Measurements from ENCODE around the gene HMOX1.

HMOX1 gene

DNA sequence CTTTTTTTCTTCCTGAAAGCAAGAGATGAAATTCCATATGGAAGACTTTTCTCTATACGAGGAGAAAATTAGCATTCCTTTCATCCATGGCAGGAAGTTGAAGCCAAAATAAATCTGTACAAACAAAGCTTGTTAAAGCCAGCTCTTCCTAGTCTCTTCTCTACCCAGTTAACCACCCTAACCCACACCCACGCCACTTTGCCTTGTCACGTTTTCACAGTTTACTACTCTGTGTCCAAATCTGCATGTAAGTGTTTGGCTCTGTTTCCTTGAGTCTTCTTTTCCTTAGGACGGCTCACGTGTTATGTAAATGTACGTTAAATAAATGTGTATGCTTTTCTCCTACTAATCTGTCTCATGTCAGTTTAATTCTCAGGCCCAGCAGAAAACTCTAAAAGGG, 7.1 kb upstream of the HMOX1 start:
- Histone ChIP-seq H3K4me2 (ENCODE audit: low read length) (no peak overlapping the region), H3K9ac (no peak overlapping the region), H3K36me3 (ENCODE audit: control insufficient read depth, insufficient read depth, low read length) (no peaks in the 10 kb centered on the region), H3K4me1 (no peaks in the 10 kb centered on the region), H3K4me3 (ENCODE audit: low read depth, low read length) (no peak overlapping the region), H3K27ac (no peak overlapping the region), H2AFZ (no peak overlapping the region), H3K27me3 (ENCODE audit: control insufficient read depth, insufficient read depth, low read length) (no peaks in the 10 kb centered on the region), H3K79me2 (no peaks in the 10 kb centered on the region), H3K9me3 (ENCODE audit: control insufficient read depth, low read length) (no peaks in the 10 kb centered on the region)
- TF ChIP-seq, protein P1, sequence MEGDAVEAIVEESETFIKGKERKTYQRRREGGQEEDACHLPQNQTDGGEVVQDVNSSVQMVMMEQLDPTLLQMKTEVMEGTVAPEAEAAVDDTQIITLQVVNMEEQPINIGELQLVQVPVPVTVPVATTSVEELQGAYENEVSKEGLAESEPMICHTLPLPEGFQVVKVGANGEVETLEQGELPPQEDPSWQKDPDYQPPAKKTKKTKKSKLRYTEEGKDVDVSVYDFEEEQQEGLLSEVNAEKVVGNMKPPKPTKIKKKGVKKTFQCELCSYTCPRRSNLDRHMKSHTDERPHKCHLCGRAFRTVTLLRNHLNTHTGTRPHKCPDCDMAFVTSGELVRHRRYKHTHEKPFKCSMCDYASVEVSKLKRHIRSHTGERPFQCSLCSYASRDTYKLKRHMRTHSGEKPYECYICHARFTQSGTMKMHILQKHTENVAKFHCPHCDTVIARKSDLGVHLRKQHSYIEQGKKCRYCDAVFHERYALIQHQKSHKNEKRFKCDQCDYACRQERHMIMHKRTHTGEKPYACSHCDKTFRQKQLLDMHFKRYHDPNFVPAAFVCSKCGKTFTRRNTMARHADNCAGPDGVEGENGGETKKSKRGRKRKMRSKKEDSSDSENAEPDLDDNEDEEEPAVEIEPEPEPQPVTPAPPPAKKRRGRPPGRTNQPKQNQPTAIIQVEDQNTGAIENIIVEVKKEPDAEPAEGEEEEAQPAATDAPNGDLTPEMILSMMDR (IDR thresholded peaks at IDR 0.05) = no peak

DNA sequence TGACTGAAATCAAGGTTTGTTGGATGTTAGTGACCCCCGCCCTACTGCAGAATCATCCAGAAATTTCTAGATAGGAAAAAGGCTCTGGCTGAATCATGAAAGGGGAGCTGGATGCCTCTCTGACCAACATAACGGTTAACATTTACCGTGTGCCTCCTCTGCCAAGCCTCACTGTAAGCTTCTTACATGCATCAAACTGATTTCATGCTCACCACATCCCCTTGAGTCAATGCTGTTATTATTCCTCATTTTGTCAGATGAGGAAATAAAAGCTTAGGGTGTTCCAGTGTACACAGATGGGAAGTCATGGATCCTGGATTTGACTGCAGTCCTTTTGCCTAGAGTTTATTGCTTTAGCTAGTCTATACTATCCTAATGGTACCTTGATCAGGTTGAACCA, 5.9 kb upstream of the HMOX1 start:
- H3K9me3 ChIP-seq (ENCODE audit: control insufficient read depth, low read length) = no peaks in the 10 kb centered on the region
- H3K27ac ChIP-seq = no peak overlapping the region
- no peaks in the 10 kb centered on the region for H3K79me2 ChIP-seq
- no peak overlapping the region for H3K4me2 ChIP-seq (ENCODE audit: low read length)
- no peaks in the 10 kb centered on the region for H3K4me1 ChIP-seq
- H3K9ac ChIP-seq = no peak overlapping the region
- no peaks in the 10 kb centered on the region for H3K27me3 ChIP-seq (ENCODE audit: control insufficient read depth, insufficient read depth, low read length)
- H3K36me3 ChIP-seq (ENCODE audit: control insufficient read depth, insufficient read depth, low read length) = no peaks in the 10 kb centered on the region
- TF ChIP-seq, protein P1 (IDR thresholded peaks at IDR 0.05) = no peak
- H2AFZ ChIP-seq = no peak overlapping the region
- H3K4me3 ChIP-seq (ENCODE audit: low read depth, low read length) = no peak overlapping the region

DNA sequence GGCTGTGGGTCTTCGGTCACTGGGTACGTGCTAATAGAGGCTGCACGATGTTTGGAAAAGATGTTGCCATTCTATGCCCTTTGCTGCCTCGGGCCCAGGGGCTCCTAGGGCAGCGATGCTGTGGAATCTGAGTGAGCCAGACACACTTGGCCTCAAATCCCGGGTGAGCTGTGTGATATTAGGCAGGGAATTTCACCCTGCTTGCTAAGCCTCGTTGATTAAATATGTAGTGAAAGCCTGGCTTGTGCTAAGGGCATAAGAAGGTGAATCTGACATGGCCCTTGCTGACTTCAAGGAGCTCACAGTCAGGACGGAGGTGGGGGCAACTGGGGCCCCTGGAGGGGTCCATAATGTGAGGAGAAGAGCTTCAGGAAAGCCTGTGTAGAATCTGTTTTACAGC, 5.4 kb upstream of the HMOX1 start:
- Histone ChIP-seq H3K9ac (no peak overlapping the region), H3K79me2 (no peaks in the 10 kb centered on the region), H3K27me3 (ENCODE audit: control insufficient read depth, insufficient read depth, low read length) (no peaks in the 10 kb centered on the region), H3K4me3 (ENCODE audit: low read depth, low read length) (no peak overlapping the region), H3K9me3 (ENCODE audit: control insufficient read depth, low read length) (no peaks in the 10 kb centered on the region), H2AFZ (no peak overlapping the region), H3K4me2 (ENCODE audit: low read length) (no peak overlapping the region), H3K36me3 (ENCODE audit: control insufficient read depth, insufficient read depth, low read length) (no peaks in the 10 kb centered on the region), H3K4me1 (peaks cover 2% of the 10 kb centered on the region), H3K27ac (no peak overlapping the region)
- TF ChIP-seq, protein P1 (IDR thresholded peaks at IDR 0.05) = no peak

DNA sequence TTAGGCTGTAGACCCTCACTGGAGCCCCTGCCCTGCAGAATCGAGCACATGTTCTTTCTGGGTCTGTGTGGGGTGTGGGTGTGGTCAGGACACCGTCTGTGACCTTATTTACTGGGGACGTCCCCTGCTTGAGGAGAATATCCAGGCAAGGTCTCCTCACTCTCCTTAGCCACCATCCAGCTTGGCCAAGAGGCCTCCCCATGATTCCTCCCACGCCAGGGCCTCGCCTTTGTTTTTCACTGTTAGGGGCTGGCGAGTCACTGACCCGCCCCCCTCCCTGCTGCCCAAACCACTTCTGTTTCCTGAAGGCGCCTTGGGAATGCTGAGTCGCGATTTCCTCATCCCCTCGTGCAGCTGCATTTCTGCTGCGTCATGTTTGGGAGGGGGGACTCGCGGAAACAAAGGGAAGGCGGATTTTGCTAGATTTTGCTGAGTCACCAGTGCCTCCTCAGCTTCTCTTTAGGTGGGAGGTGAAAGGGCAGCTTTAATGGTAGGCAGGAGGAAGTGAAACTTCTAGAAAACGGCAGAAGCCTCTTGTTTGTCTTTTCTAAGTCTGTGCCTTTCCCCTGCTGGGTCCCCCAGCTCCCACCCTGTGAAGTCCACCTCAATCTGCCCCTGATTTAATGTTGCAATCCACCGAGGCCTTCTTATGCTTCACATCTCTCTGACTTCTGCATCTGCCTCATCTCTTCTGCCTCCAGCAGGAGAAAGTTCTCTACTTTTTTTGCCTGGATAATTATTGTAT, 4.0 kb upstream of the HMOX1 start:
- H3K27ac ChIP-seq = peak overlapping the region; percentile 56
- no peak overlapping the region for H3K9ac ChIP-seq
- H3K36me3 ChIP-seq (ENCODE audit: control insufficient read depth, insufficient read depth, low read length) = no peaks in the 10 kb centered on the region
- peak overlapping the region; percentile 24 for H3K4me2 ChIP-seq (ENCODE audit: low read length)
- no peaks in the 10 kb centered on the region for H3K9me3 ChIP-seq (ENCODE audit: control insufficient read depth, low read length)
- H3K4me3 ChIP-seq (ENCODE audit: low read depth, low read length) = no peak overlapping the region
- TF ChIP-seq, protein P1 (IDR thresholded peaks at IDR 0.05) = no peak
- no peaks in the 10 kb centered on the region for H3K27me3 ChIP-seq (ENCODE audit: control insufficient read depth, insufficient read depth, low read length)
- peaks cover 3% of the 10 kb centered on the region for H3K4me1 ChIP-seq
- peak overlapping the region; percentile 62 for H2AFZ ChIP-seq
- H3K79me2 ChIP-seq = no peaks in the 10 kb centered on the region

DNA sequence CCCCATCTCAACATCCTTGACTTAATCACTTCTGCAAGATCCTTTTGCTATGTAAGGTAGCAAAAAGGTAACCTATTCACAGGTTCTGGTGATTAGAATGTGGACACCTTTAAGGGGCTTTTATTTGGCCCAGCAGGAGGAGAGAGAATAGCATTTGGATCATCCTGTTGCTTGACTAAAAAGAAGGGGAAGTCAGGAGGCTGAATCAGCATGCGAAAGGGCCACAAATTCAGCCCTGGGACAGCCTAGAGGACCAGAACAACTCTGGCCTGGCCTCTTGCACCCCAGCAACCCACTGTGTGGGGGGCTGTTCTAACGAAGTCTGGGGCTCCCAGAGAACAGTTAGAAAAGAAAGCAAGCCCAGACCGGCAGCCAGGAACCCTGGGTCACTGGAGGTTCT, 3.2 kb upstream of the HMOX1 start:
- TF ChIP-seq, protein P1 (IDR thresholded peaks at IDR 0.05) = no peak
- Histone ChIP-seq H3K79me2 (no peaks in the 10 kb centered on the region), H3K9ac (no peak overlapping the region), H3K9me3 (ENCODE audit: control insufficient read depth, low read length) (no peaks in the 10 kb centered on the region), H3K4me1 (peaks cover 3% of the 10 kb centered on the region), H3K4me2 (ENCODE audit: low read length) (no peak overlapping the region), H3K36me3 (ENCODE audit: control insufficient read depth, insufficient read depth, low read length) (no peaks in the 10 kb centered on the region), H2AFZ (no peak overlapping the region), H3K27me3 (ENCODE audit: control insufficient read depth, insufficient read depth, low read length) (no peaks in the 10 kb centered on the region), H3K27ac (no peak overlapping the region), H3K4me3 (ENCODE audit: low read depth, low read length) (no peak overlapping the region)
